COLO829 (cell line): Measurements from ENCODE around the gene PLA2G4B.

Experiments used
- DNase-seq: peaks from one replicate; pipeline ENCODE4 v3.0.0; 2012; ENCODE audit warnings: low spot score

PLA2G4B gene

DNA sequence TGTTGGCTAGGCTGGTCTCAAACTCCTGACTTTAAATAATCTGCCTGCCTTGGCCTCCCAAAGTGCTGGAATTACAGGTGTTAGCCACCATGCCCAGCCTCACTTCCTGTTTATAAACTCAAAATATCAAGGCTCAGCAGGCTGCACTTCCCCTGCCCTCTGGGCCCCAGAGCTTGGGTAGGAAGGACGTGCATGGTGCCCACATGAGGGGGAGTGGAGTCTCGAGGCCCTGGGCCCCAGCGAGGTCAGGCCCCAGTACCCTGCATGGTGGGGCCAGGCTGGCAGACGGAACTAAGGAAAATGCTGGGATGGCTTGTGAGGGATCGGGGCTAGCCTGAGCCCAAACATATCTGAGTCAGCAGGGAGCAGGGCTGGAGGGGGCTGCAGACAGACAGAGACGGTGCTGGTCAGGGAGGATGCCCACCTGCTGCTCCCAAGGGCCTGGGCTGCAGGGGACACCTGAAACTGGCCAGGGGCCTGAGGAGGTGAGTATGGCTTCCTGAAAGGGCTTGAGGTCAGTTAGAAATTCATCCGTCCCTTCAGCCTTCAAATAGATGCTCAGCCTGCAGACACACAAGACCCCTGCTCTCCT, 50.1 kb downstream of the PLA2G4B start:
- no peak for DNase-seq

DNA sequence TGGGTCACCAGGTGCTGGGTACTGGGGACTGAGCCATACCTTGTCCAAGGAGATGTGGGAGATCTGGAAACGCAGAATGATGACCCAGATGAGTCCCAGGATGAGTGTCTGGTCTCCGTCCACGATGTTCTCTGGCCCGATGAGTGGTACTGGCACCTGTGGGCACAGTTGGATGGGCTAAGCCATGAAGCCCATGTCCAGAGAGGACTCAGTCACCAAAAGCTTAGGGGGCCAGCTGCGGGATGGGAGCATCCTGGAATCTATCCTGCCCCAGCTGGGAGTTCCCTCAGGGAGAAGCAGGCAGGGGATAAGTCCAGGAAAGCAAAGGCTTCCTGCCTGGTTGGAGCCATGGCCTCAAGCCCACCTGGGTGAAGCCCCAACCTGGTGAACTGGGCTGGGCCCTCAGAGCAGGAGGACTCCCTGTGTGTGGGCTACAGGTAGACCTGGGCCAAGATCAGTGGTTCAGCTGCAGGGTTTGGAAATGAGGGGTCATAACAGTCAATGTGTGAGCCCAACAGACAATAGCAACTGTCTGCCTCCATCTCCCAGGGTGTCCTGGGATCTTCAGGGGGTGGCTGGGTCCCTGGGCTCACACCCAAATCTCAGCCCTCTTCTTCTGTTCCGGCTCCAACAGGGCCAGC, 51.5 kb downstream of the PLA2G4B start:
- DNase-seq = no peak

DNA sequence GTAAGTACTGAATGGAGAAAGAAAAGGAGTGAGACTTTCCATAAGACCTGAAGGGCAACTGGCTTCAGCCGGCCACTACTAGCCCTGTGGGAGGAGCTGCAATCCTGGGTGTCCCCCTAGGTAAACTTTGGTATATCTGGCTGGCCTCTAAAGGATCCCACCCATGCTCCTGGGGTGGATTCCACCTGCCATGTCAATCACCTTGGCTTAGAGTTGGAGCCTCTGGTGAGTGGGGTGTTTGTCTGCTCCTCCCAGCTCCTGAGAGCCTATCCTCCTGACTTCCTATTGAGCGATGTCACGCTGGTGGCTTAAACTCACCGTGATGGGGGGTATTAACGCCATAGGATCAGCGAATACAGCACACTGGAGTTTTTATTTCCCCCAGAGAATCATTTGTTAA, 52.6 kb downstream of the PLA2G4B start:
- DNase-seq = no peak

DNA sequence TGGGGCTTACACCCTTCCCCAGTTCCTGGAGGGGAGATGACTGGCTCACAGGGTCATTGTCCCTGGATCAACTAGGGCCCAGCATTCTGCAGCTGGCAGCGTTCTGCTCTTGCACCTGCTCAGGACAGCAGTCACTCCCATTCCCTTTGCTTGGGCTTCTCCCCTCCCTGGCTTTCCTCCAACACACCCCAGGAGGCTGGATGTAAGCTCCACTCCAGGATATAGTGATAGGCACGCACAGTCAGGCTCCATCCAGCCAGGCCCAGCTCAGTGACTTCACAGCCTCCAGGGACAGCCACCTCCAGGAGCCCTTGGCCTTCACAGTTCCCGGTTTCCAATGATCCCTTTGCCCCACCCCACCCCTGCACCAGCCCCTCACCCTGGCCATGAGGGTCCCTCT, 53.3 kb downstream of the PLA2G4B start:
- no peak for DNase-seq

DNA sequence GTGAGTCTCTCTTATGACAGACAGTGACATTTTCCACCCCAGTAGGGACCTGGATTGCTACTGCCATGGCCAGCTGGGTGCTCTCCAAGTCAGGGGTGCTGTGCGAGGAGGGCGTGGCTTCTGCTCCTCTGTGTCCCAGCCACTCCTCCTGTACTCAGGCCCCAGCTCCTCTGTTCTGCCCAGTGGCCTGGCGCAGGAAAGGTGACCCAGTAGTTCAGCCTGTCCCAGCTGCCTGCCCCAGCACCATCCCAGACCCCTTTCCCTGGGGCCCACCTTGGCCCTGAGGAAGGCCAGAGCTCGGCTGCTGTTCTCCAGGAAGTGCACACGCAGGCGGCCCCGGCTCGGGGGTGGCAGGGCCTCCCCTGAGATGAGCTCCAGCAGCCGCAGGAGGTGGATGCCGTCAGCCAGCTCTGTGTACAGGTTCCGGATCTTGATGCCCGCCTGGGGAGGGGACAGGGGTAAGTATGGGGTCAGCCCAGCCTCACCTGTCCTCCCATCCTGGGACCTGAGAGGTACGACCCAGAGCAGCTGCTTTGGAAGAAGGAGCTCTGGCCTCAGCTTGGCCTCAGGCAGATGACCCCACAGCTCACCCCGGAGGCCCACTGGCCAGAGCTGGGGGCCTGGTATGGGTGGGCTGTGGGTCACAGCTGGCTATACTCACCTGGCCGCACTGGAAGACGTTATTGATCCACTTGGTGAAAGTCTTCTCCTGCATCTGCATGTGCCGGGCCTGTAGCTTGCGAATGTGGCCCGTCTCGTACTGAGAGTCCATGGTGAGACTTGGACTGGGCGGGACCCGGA, 54.2 kb downstream of the PLA2G4B start:
- DNase-seq = no peak

DNA sequence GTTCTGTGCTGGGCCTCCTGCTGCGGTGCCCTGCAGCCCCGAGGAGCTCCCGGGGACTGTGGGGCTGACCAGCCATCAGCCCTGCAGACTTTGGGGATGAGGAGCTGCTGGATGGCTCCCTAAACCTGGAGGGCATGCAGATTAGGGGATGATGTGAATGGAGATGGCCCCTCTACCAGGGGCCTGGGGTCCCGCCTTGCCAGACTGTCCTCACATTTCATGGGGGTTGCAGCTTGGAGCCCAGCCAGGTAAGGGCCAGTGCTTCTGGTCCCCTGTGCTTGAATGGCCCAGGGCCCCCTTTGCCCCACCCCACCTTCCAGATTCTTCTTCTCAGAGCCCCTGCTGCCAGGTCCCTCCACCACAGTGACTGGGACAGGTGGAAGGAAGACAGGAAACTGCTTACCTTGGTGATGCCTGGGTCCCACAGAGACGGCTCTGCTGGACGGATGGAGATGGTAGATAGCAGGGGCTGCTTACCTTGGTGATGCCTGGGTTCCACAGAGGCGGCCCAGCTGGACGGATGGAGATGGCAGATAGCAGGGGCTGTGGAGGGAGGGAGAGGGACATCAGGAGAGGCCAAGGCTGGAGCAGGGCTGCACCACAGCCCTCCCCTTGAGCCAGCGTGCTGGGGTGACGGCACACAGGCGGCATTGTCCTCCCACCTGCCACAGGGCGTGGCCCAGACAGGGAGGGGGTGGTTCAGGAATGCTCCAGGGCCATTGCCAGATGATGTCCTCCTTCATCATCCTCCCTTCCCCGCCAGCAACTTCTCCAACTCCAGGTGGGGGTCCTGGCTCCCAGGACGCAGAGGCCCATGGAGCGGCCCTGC, 55.0 kb downstream of the PLA2G4B start, which contains the start of gene SPTBN5:
SPTBN5 (minus strand) TSS at position 632 of the 829 bp plus-strand sequence; CDS start at position 76, 556 bp downstream.
- no peak for DNase-seq

DNA sequence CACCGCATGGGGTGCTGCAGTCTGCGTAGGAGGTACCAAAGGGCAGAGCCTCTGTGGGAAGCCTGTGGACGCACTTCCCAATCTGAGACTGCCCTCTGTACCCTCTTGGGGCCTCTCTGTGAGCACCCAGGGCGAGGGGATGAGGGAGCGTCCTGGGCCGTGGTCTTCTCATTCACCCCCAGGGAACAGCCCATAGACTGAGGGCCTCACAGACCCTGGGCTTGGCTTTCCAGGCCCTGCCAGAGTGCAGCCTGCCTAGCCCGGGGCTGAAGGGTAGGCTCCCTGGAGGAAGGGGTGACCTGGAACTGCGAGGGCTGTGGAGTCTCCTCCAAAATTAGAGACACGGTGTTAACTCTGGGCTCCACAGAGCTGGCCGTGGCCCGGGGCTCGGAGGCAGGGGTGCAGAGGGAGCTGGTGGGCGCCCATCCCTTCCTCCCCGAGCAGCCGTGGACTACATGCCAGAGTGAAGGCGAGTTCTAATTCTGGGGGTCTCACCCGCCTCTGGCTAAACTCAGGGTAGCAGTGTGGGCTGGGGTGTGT, 55.7 kb downstream of the PLA2G4B start:
- no peak for DNase-seq

DNA sequence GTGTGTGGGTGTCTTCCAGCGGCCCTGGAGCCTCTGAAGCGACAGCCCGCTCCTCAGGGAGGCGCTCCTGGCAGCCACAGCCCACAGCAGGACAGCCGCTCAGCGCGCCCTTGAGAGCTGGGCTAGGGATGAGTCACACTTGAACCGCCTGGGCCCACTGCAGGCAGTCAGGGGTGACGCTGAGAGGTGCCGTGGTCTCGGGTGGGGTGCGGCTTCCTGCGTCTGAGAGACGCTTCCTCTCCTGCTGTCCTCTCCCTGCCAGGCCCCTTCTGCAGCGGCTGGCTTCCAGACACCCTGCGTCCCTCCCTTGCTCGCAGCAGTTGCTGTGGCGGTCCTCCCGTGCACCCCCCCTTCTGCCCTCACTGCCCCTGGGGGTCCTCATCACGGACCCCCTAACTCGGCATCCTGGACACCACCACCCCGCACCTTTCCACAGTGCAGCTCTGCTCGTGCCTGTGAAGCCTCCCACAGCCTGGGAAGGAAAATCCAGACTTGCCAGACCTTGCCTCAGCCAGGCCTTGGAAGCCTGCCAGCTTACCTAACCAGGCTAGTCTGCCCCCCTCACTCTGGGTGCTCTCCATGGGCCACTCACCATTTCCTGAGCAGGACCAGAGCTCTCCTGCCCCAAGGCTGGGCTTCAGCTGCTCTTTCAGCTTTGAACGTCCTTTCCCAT, 56.3 kb downstream of the PLA2G4B start:
- no peak for DNase-seq

DNA sequence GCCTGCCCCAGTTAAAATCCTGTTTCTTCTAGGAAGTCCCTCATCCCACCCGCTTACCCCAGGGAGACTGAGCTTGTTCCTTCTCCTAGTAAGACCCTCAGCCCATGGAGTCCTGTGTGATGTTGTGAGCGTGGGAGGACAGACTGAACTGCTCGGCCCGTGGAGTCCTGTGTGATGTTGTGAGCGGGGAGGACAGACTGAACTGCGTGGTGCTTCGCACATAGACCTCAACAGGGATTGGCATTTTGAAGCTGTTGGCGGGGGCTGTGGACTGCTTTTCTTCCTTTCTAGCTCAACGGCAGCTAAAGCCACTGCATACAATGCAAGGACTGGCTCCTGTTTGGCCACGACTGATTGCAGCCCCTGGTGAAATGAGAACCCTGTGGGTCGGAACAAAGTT, 56.8 kb downstream of the PLA2G4B start:
- no peak for DNase-seq

DNA sequence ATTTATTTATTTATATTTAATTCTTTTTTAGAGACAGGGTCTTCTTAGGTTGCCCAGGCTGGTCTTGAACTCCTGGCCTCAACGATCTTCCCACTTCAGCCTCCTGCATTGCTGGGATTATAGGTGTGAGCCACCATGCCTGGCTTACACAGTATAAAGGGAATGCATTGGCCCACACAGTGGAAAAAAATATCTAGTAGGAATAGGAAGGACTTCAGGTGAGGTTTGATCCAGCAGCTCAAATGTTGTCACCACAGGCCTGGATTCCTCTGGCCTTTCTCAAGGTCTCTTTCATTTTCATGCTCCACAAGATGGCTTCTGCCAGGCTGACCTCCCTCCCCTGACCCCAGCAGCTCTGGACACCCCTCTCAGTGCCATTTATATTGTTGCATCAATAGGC, 57.3 kb downstream of the PLA2G4B start:
- no peak for DNase-seq

DNA sequence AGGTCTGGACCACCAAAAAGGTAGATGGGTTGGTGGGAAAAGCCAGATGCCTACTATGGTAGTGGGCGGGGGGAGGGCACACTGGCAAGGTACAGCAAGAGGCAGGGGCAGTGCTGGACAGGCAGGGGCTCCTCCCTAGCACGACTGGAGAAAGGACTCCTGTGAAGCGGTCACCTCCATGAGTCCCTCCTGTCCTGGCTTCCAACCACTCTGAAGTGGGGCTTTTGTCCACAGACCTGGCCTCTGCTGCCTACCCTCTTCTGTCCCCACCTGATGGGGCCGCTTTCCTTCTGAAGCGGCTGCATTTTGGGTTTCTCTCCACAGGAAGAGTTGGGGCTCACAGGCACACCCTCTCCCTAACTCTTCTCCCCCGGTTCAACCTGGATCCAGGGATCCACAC, 57.9 kb downstream of the PLA2G4B start:
- no peak for DNase-seq

DNA sequence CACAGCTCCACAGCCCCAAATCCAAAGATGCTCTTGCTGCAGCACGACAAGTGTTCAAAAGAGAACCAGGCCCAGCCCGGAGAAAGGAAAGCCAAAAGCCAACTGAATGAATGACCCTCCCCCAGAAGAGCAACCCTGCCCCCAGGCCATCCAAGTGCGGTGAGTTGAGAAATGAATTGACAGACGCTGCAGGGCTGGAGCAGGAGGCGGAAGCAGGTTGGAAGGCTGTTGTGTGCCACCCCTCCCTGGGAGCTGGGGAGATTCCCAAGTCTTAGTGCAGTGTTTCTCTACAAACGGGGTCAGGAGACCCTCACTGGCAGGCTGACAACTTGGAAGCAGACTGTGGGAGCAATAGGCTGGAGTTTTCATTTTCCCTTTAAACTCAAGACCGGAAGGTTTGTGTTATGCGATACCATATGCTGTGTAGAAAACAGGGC, 58.7 kb downstream of the PLA2G4B start:
- DNase-seq = no peak
